Activated CD8-positive, alpha-beta memory T cell treated with anti-CD3 and anti-CD28 coated beads, Interleukin-2, amount 50 U/mL, for 1 hour (primary cell): Measurements from ENCODE around the gene SMG1.
"Not testable (repeated sequence)": the region's sequence is repeated elsewhere in the genome, so short reads cannot be mapped to it uniquely, and the experiment has no call there.

Source experiments
- DNase-seq: peaks from one replicate; pipeline ENCODE4 v3.0.0-alpha.2; 2020; ENCODE audit errors: extremely low read depth

SMG1 gene

DNA sequence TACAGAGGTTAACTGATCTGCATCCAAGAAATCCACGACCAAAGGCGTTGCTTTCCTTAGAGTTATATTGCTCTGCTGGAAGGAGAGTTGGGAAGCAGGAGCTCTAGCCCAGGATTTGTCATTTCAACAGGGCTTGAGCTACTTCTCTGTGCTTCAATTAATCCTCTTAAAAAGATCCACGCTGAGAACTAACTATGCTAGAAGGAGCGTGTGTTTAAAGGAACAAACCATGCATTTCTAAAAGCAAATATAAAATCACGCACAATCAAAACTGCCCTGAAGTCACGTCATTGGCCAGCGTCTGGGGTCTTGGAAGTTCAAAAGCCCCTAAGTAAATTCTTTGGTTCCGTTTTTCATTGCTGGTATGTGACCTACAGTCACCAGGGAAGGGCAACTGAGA, 125.9 kb downstream of the SMG1 start:
- DNase-seq: no peak

DNA sequence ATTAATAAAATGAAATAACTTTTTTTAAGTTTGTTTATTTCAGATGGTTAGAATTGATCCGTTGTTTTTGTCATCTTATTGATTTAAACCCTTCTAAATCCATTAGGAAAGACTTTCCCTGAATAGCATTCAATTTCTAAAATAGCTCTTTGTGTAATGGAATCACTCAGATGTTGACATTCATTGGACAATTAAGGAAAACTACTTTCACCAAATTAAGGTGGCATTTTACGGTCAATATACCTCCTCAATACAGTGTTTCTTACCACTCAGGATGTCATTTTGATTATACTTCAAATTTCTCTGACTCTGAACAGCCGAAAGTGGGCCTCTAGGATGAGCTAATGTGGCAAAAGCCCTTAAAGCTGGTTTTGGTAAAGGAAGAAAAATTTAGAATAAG, 126.7 kb downstream of the SMG1 start:
- DNase-seq: no peak

DNA sequence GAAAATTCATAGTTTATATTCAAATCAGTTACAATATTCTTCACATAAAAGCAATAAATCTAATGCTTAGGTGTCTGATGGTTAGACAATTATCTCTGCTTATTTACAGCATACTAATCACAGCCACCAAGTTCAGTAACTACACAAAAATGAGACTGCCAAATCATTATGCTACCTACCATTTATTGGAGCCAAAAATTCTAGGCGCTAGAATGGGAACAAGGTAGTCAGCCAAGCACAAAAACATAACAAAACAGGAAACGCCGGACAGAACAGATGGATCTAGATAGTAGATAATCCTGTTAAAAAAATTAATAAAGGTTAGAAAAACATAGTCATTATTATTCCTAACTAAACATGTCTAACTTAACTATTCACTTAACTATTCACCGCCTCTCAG, 128.5 kb downstream of the SMG1 start:
- no peak for DNase-seq

DNA sequence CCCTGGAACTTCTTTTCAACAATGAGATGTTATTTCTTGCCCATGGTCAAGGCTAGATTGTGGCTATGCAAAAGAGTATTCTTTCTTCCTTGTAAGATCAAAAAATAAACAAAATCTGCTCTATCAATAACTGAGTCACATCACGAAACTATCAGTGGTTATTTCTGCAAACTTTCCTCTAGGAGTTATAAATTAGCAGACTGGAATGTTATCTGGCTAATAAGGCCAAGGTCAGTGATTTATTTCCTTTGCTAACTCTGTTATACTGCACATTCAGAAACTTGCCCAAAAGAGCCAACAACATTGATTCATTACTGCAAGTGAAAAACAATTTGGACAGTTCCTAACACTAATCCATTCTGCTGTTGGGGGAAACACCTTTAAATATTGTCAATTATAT, 129.8 kb downstream of the SMG1 start:
- DNase-seq: no peak

DNA sequence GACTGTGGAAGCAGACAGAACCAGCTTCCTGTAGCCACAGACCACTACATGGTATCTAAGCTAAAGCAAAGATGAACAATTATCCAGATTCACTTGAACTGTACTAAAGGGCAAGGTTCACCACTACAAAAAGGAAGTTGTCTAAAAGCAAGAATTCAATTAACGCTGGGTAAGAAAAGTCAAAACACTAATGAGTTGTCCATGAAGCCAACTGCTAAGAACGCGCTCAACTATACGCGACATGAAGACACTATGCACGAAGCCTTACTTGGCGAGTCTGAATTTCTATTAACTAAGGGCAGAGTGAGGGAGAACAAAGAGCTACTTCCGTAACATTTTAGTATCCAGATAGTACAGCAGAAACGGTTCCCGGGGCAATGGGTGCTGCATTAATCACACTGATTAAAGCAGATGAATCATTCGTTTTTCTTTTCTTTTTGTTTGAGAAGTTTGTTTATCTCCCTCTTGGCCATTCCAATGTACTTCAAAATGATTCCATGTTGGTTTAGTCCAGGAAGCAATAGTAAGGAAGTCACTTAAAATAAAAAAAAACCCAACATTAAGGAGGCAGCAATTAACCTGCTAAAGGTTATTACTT, 133.3 kb downstream of the SMG1 start:
- DNase-seq: no peak

DNA sequence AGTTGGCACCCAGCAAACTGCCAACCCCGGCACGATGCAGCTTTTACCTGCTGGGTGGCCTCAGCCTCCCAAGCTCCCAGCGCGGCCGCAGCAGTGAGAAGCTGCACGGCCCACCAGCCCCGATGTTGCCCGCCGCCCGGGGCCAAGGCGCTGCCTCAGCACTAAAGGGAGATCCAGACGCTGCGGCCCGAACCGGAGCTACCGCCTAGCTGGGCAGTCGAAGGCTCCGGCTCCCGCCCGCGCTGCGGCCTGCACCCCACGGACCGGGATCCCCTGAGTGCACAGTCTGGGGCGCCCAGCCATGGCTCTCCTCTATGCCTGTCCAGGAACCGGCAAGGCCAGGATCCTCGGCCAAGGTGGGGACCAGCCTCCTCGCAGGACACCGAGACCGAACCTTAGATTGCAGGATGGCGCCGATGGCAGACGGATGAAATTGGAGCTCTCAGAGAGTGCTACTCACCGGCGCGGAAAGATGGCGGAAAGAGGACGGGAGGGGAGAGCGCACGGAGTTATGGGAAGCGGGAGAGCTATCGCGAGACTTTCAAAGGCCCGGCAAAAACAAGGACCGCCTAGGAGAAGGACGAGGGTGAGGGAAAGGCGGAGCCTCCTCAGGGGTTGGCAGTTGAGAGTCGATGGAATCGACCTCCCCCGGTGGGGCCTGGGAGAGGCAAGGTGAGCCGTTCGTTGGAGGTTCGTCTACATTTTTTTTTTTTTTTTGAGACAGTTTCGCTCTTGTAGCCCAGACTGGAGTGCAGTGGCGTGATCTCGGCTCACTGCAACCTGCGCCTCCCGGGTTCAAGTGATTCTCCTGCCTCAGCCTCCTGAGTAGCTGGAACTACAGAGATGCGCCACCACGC, 136.1 kb downstream of the SMG1 start, which contains the start of gene RPS15A:
Gene RPS15A, minus strand, starts transcription at position 485 of the 857 bp plus-strand sequence. CDS start 1,221 bp downstream, outside the sequence.
- DNase-seq: peak; percentile 85

DNA sequence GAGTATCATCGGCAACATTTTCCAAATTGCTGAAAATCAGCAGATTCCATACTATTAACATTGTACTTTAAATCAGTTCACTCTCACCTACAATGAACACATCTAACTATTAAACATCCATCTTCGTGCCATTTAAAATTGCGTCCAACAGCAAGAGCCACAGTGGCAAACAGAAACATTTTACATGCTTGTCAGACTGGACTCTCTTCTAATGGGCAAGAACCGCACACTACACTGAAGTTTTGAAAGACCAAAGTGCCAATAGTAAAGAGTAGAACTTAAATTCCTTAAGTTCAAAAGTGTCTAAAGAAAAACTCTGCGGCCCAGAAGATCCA, 136.7 kb downstream of the SMG1 start:
- DNase-seq: no peak

DNA sequence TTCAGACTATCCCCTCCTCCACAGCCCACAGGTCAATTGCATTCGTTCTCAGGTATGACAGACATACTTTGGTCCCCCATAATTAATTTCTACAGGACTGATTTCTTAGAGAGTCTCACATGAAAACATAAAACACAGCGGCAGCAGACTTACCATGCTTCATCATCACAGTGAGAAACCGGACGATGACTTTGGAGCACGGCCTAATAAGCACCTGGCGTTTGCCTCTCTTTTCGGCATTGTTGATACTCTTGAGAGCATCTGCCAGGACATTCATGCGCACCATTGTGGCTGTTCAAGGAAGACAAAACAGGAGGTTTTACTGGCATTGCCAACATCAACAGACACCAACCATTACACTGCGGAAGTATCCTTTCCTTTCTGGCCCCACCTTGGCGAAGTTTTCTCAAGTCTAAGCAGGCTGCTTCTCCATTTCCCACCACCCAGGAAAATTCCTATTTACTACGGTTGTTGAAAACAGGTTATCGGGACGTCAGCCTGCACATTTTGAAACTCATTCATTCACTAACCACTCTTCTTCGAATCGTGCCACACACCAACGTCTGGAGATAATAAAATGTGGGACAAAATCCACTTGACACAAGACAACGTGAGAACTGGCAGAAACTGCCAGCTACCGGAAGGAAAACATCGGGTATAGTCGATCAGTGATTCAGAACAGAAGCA, 137.2 kb downstream of the SMG1 start:
- no peak for DNase-seq

DNA sequence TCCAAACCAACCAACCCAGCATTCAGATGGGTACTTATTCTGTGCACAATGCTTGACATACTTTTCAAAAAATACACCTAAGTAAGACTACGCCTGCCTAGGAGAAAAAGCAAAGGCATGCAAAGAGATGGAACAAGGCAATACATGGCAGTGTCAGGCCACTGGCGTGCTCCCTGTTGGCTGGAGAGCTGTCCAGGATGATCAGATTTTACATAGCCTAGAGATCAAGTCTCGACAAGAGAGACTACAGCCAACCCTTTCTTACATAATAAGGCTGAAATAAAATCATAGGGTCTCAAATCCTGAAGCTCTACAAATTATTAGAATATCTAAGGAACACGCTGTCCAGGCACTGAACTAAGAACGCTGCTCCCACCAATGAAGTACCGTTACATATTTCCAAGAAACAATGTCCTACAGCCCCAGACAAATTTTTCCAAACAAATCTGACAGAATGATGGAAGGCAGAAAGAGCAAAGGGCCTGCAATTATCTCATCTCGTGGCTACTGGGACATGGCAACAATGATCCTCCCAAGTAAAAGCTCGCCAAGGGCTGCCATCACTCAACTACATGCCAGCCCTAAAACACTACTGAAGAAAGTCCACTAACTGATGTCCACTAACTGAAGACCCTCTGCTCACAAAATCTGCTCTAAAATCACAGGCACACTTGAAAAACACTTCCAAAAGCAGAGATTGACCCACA, 141.1 kb downstream of the SMG1 start:
- no peak for DNase-seq

DNA sequence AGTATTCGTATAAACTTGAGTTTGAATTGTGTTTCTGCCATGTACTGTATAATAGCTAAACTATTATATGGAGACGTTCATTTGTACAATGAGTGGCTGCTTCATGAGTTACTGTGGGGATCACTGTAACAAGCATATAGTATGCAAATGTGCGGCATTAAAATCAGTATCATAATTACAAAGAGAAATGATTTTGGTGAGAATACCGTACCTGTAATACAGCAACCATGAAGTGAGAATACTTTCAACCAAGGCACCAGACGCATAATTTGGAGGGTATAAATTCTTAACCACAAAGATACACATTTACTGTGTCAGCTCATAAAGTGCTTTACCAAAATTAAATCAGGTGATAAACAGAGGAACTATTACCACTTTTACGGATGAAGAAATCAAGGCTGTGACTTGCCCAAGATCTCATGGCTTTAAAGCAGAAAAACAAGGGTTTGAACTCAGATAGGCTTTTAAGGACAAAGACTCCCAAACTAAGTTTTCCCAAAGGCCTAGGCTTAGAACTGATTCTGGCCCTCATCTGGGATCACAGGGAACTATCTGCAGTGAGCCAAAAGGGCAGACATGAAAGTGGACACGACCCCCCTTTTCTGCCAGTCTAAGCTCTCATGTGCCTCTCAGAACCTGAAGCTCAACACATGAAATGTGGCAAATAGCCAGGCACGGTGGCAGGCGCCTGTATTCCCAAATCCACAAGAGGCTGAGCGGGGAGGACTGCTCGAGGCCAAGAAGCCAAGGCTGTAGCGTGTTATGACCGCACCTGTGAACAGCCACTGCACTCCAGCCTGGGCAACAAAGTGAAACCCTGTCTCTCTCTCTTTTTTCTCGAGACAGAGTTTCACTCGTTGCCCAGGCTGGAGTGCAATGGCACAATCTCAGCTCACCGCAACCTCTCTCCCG, 142.5 kb downstream of the SMG1 start:
- no peak for DNase-seq

DNA sequence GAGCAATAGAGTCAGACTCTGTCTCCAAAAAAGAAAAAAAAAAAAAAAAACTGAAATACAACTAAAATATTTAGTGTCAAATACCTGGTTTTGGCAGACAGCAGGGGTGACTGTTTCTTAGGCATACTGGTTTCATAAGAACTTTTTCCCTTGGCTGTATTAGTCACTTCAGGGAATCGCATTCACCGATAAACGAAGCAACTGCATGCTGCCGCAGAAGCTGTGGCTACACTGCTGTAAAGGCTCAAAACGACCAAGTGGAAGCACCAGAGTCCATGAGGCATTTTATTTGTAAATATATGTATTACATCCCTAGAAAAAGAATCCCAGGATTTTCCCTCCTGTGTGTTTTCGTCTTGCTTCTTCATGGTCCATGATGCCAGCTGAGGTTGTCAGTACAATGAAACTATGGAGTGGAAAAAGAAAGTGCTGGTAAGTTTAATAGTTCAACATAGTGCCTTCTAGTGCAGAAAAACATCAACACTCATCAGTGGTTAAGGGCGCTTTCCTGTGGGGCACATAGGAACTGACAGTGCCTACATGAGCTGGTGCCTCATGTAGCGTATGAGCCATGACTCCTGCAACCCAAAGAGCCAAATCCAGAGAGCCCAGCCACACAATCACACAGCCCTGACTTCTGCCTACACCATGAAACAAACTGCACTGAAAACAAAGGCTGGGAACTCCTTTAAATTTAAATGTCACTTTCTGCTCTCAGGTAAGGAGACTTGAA, 143.3 kb downstream of the SMG1 start:
- no peak for DNase-seq

DNA sequence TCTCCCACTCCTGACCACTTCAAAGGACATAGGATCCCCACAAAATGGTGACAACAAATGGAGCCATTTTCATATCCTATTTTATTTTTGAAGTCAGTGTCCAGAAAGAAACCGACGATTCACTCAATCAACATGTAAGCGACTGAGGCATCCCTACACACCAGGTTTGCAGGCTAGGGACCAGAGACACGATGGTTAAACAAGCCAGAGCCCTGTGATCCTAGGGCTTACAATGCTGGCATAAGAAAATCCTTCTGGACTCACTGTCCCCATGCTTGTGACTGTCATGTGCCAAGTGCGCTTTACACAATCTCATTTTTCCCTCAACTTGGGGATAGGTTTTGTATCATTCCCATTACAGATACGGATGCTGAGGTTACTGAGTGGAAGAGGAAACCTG, 145.0 kb downstream of the SMG1 start:
- DNase-seq: not testable (repeated sequence)

DNA sequence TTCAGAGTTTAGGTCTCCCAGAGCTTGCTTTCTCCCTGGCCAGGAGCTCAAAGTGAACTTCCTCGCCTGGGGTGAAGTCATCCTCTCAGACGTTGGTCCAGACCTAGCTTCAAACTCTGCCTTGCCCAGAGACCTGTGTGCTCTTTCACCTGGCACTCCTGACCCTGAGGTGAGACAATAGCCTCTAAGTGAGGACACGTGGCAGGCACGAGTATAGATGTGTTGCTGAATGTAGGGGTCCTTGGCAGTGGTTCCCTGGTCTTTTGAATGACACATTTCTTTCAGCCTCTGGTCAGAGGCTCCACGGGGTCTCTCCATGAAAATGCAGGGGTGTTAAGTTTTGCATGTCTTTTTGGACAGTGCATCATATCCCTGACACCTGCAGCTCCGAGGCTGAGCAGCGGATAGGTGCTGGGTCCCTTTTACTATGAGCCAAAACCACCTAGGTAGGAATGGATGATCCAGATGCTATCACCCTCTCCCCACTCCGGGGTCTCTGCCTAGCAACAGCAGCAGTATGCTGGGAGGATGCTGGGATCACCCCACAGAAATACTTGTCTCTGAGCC, 145.7 kb downstream of the SMG1 start:
- not testable (repeated sequence) for DNase-seq

DNA sequence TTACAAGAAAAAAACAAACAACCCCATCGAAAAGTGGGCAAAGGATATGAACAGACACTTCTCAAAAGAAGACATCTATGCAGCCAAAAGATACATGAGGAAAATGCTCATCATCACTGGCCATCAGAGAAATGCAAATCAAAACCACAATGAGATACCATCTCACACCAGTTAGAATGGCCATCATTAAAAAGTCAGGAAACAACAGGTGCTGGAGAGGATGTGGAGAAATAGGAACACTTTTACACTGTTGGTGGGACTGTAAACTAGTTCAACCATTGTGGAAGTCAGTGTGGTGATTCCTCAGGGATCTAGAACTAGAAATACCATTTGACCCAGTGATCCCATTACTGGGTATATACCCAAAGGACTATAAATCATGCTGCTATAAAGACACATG, 148.5 kb downstream of the SMG1 start:
- not testable (repeated sequence) for DNase-seq

DNA sequence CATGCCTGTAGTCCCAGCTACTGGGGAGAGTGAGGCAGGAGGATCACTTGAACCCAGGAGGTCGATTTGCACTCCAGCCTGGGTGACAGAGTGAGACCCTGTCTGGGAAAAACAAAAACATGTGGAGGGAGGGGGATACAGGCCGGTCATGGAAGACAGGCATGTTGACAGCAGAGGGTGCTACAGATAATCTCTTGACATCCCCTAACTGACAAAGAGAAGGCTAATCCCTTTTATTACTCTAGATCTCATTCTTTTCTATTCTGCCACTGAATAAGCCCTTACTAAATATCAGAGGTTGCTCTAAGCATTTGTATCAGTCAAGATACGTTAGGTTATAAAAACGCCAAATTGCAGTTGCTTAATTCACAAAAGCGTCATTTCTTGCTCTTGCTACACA, 149.9 kb downstream of the SMG1 start:
- DNase-seq: not testable (repeated sequence)

DNA sequence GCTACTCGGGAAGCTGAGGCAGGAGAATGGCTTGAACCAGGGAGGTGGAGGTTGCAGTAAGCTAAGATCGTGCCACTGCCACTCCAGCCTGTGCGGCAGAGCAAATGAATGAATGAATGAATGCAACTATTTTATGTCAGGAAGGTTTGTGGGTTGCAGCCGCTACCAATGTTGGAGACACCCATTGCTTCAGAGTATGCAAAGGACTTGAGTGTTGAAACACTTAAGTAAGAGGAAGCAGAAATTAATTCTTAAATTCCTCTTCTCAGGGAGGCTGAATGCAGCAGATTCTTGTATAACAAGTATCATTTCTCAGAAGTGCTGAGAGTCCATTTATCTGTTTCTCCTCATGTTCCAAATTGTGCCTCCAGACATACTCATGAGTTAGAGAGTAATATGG, 151.6 kb downstream of the SMG1 start:
- not testable (repeated sequence) for DNase-seq

DNA sequence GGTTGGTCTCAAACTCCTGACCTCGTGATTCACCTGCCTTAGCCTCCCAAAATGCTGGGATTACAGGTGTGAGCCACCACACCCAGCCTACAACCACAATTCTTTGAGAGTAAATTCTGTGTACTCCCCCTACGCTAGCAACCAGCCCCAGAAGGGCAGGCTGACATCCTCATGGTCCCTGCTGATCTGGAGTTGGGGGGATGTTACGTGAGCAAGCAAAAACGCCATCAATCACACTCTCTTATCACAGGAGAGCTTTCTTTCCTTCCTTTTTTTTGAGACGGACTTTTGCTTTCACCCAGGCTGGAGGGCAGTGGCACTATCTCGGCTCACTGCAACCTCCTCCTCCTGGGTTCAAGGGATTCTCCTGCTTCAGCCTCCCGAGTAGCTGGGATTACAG, 154.0 kb downstream of the SMG1 start:
- DNase-seq: not testable (repeated sequence)

DNA sequence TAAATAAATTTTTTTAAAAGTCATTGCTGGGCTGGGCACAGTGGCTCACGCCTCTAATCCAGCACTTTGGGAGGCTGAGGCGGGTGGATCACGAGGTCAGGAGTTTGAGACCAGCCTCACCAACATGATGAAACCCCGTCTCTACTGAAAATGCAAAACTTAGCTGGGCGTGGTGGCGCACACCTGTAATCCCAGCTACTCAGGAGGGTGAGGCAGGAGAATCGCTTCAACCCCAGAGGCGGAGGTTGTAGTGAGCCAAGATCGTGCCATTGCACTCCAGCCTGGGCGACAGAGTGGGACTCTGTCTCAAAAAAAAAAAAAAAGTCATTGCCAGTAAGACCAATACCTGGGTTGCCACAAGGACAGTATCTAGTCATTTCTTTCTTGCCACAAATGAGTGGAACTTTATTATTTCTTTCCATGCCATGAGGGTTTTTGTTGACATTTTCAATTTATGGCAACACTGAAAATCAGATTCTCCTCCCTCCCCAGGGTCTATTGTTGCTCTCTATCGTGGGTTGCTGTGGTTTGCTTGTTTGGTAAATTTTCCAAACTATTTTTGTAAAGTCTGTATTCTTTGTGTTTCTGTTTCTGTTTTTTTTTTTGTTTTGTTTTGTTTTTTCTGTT, 155.8 kb downstream of the SMG1 start:
- DNase-seq: not testable (repeated sequence)

DNA sequence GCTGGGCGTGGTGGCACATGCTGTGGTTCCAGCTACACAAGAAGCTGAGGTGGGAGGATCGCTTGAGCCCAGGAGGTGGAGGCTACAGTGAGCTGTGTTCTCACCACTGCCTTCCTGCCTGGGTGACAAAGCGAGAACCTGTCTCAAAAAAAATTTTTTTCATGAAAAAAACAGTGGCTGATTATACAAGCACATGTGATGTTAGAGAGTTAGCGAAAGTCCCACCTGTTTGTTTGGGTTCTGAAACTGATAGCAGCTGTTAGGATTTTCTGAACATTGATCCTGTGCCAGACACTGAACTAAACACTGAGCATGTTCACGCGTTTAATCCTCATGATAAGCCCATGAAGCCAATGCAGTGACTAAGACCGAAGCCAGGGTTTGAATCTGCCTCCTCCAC, 159.0 kb downstream of the SMG1 start:
- DNase-seq: peak; percentile 13

DNA sequence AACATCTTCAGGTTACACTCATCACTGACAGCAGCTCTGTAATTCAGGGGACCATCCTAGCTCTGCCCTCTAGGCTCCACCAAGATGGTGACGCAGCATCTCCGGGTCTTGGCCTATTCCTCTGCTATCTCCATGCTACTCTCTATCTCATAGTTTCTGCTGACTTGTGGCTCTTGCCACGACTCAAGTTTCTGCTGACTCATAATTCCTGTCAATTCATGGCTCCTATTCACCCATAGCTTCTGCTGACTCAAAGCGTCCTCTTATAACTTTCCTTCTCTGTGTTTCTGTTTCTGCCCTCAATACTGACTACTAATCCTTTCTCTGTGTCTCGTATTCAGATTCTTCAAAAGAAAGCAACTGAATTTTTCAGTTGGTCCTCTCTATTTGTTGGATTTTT, 163.5 kb downstream of the SMG1 start:
- DNase-seq: not testable (repeated sequence)
